ENCODE measurements around the gene VSIG10L.

DNA sequence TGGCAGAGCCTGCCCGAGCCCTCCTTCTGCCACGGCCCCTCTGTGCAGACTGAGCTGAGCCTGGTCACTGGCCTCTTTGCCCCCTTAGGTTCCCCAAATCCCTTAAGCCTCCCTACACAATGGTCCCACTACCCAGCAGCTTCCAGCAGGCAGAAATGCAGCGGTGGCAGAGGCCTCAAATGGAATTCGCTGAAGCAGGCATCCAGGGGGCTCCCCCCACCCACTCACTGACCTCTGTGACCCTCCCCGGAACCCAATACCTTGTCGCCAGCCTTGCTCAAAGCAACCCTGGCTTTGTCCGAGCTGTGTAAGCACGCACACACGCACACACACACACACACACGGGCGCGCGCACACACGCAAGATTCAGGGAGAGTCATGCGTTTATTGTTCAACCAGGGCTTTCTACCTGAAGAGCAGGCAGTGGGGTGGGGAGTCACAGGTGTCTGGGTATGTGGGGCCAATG lies 46.0 kb upstream of the VSIG10L start, which contains the start of gene LIM2:
- no peak for TF ChIP-seq CTCF (IDR thresholded peaks at IDR 0.05 in 4 of 5, conservative IDR thresholded peaks at IDR 0.05 in 1 of 5)
- TF ChIP-seq POLR2A (IDR thresholded peaks at IDR 0.05), result no peak
